Gastroesophageal sphincter (tissue), 4 donors: ENCODE data around the gene SYNJ1. TPM values are rescaled to one million over a fixed set of nuclear protein-coding genes. Genes with fewer than 3 reads are reported as not detected.

Experiments
- ATAC-seq: fragments of 150-250 bp; one replicate; pipeline ENCODE4 v1.9.1; 2016; ENCODE audit warnings: mild to moderate bottlenecking, moderate library complexity
- H3K27ac ChIP-seq, 4 donors: fragments of 200-600 bp; sonication (generic) in 3 of 4; 1 replicate in 3 of 4; 2 replicates in 1 of 4; pipeline ENCODE4 v1.5.1; 2016 to 2019
- H3K27me3 ChIP-seq: fragments of 200-600 bp; sonication (generic); one replicate; pipeline ENCODE4 v1.5.1; 2019
- H3K36me3 ChIP-seq, 2 donors: fragments of 200-600 bp; sonication (generic); one replicate each; pipeline ENCODE4 v1.5.1; 2019; ENCODE audit warnings: control low read depth in 1 of 2
- H3K4me1 ChIP-seq, 3 donors: fragments of 200-600 bp; sonication (generic); 1 replicate in 2 of 3; 2 replicates in 1 of 3; pipeline ENCODE4 v1.5.1; 2016 to 2019; ENCODE audit warnings: control low read depth in 2 of 3
- H3K4me3 ChIP-seq, 2 donors: fragments of 200-600 bp; sonication (generic); one replicate each; pipeline ENCODE4 v1.5.1; 2019; ENCODE audit warnings: mild to moderate bottlenecking in 1 of 2, moderate library complexity in 1 of 2
- H3K9me3 ChIP-seq, 3 donors: fragments of 200-600 bp; sonication (generic); one replicate each; pipeline ENCODE4 v1.5.1; 2017 to 2019; ENCODE audit warnings: control low read depth in 2 of 3
- EP300 ChIP-seq: sonication (generic); formaldehyde crosslinking; IDR thresholded peaks from one replicate; pipeline ENCODE4 v1.6.1; 2017; ENCODE audit warnings: antibody characterized with exemption, mild to moderate bottlenecking
- POLR2A ChIP-seq, 2 donors: fragments of 450-650 bp; IDR thresholded peaks; one replicate each; pipeline ENCODE4 v1.6.1; 2017; ENCODE audit warnings: antibody characterized with exemption in 2 of 2, mild to moderate bottlenecking in 2 of 2, moderate library complexity in 1 of 2
- POLR2AphosphoS5 ChIP-seq: sonication (generic); formaldehyde crosslinking; IDR thresholded peaks from one replicate; pipeline ENCODE4 v1.6.1; 2017; ENCODE audit warnings: antibody characterized with exemption
- WGBS, 2 donors: methylation state at CpG; one replicate each; pipeline ENCODE4 v1.1.5; 2018; ENCODE audit warnings: low coverage in 1 of 2; 5-methylcytosine and 5-hydroxymethylcytosine counted together
- total RNA-seq, 4 donors: library from RNA; depleted of rRNA; stranded (reverse); fragments of >200 nt; gene quantifications; one replicate each; pipeline ENCODE4 v1.1.0, GENCODE V29; 2016
- TF ChIP-seq, protein P1 (sequence below), 4 experiments: fragments of 200-600 bp in 2 of 4; fragments of 450-650 bp in 2 of 4; sonication (generic) in 1 of 4; IDR thresholded peaks; one replicate each; pipeline ENCODE4 v1.5.1; 2017 to 2019; ENCODE audit warnings: antibody characterized with exemption in 4 of 4, mild to moderate bottlenecking in 2 of 4, moderate library complexity in 2 of 4

Gene SYNJ1
- total RNA-seq, 4 donors from 2014 or later: 8.8 to 12.4 (median 10.2) TPM

DNA sequence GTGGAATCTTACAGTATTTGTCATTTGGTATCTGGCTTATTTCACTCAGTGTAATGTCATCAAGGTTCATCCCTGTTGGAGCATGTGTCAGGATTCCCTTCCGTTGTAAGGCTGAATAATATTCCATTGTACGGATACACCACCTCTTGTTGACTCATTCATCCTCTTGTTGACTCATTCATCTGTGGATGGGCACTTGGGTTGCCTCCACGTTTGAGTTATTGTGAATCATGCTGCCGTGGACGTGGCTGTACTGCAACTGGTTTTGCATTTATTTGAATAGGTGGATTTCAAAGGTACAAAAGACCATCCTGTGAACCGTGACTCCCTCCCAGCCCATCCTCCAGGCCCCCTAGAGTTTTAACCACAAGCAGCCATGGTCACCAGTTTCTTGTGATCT, 130.6 kb downstream of the SYNJ1 start:
- Histone ChIP-seq H3K27me3 (no peaks in the 10 kb centered on the region), H3K36me3 (peaks cover 0 to 43% of the 10 kb centered on the region in 2 donors), H3K27ac (no peak overlapping the region), H3K9me3 (no peaks in the 10 kb centered on the region), H3K4me1 (no peaks in the 10 kb centered on the region), H3K4me3 (no peak overlapping the region)
- no peak for ATAC-seq
- TF ChIP-seq EP300 (no peak), POLR2AphosphoS5 (no peak), POLR2A (IDR thresholded peaks at IDR 0.05) (no peak)
- TF ChIP-seq, protein P1, sequence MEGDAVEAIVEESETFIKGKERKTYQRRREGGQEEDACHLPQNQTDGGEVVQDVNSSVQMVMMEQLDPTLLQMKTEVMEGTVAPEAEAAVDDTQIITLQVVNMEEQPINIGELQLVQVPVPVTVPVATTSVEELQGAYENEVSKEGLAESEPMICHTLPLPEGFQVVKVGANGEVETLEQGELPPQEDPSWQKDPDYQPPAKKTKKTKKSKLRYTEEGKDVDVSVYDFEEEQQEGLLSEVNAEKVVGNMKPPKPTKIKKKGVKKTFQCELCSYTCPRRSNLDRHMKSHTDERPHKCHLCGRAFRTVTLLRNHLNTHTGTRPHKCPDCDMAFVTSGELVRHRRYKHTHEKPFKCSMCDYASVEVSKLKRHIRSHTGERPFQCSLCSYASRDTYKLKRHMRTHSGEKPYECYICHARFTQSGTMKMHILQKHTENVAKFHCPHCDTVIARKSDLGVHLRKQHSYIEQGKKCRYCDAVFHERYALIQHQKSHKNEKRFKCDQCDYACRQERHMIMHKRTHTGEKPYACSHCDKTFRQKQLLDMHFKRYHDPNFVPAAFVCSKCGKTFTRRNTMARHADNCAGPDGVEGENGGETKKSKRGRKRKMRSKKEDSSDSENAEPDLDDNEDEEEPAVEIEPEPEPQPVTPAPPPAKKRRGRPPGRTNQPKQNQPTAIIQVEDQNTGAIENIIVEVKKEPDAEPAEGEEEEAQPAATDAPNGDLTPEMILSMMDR (IDR thresholded peaks at IDR 0.05): no peak
- 31 to 44% methylated on average over 6 of the region's 6 CpGs for WGBS, 2 donors

GRCh38 chr21:32595431-32595830, 132.4 kb downstream of the SYNJ1 start:
- TF ChIP-seq EP300: no peak
- no peak for TF ChIP-seq POLR2A (IDR thresholded peaks at IDR 0.05)
- TF ChIP-seq, protein P1 (IDR thresholded peaks at IDR 0.05): no peak
- no peak for TF ChIP-seq POLR2AphosphoS5
- peaks cover 0 to 32% of the 10 kb centered on the region in 2 donors for H3K36me3 ChIP-seq
- no peaks in the 10 kb centered on the region for H3K27me3 ChIP-seq
- H3K27ac ChIP-seq: no peak overlapping the region
- H3K4me1 ChIP-seq: peaks cover 0 to 5% (median 0%) of the 10 kb centered on the region in 3 donors
- no peak for ATAC-seq
- no peak overlapping the region for H3K4me3 ChIP-seq
- WGBS, 2 donors: 73 to 82% methylated on average over 3 to 8 of the region's 11 CpGs
- H3K9me3 ChIP-seq: no peaks in the 10 kb centered on the region

DNA sequence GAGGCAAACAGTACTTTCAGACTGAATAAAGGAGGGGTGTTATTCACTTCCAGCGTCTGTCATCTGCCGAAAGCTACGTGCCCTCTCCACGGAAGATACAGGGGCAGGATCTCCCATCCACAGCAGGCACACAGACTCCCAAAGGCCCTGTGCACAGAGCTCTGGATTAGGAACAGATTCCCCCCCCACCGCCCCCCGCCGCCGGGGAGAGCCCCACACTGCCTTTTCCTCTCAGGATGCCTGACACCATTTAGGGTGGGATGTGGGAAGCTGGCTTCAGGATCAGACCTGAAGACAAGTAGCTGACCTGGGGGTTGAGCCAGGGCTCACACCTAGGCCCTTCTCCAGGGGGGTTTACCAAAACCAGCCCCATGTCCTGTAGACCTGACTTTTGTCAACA, 134.1 kb downstream of the SYNJ1 start:
- Histone ChIP-seq H3K4me1 (peaks cover 0 to 14% (median 0%) of the 10 kb centered on the region in 3 donors), H3K4me3 (no peak overlapping the region), H3K36me3 (peaks cover 0 to 15% of the 10 kb centered on the region in 2 donors), H3K27ac (no peak overlapping the region), H3K27me3 (no peaks in the 10 kb centered on the region), H3K9me3 (no peaks in the 10 kb centered on the region)
- ATAC-seq: no peak
- no CpG with 5 or more reads among the region's 8 CpGs for WGBS, 2 donors
- TF ChIP-seq EP300 (no peak), POLR2AphosphoS5 (no peak), POLR2A (IDR thresholded peaks at IDR 0.05) (no peak)
- TF ChIP-seq, protein P1 (IDR thresholded peaks at IDR 0.05): no peak

DNA sequence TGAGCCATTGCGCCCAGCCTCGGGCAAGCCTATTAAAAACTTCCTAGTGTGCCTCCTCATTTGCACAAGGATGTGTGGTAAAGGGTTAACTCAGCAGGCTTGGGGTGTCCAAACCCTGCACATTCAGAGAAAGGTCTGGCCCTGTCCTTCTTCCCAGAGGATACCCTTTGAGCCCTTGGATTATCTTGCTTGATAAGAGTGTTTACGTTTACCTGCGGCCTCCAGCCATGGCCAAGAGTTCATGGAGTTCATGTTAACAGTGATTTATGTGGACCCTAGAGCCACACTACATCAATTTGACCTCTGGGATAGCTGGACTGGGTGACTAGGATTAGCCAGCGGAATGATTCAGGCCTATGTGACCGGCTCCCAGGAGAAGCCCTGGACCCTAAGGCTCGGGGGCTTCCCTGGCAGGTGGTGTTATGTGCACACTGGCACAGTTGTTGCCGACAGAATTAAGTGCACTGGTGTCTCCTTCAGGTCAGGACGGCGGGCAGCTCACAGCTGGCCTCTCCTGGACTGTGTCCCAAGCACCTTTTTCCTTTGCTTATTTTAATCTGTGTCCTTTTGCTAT, 134.8 kb downstream of the SYNJ1 start:
- H3K27me3 ChIP-seq: no peaks in the 10 kb centered on the region
- ATAC-seq: no peak
- no peak for TF ChIP-seq POLR2A (IDR thresholded peaks at IDR 0.05)
- WGBS, 2 donors: 44 to 46% methylated on average over 3 to 5 of the region's 10 CpGs
- peaks cover 0 to 9% of the 10 kb centered on the region in 2 donors for H3K36me3 ChIP-seq
- no peaks in the 10 kb centered on the region for H3K9me3 ChIP-seq
- no peak overlapping the region for H3K4me3 ChIP-seq
- H3K4me1 ChIP-seq: peaks cover 0 to 14% (median 0%) of the 10 kb centered on the region in 3 donors
- H3K27ac ChIP-seq: no peak overlapping the region

GRCh38 chr21:32590130-32590529, 137.7 kb downstream of the SYNJ1 start:
- no peak overlapping the region for H3K4me3 ChIP-seq
- H3K27me3 ChIP-seq: no peaks in the 10 kb centered on the region
- no peaks in the 10 kb centered on the region for H3K9me3 ChIP-seq
- H3K27ac ChIP-seq: peak overlapping the region in 3 of 4 donors; percentile 46 to 64 (median 60)
- H3K36me3 ChIP-seq: peaks cover 0 to 8% of the 10 kb centered on the region in 2 donors
- ATAC-seq: no peak
- TF ChIP-seq, protein P1 (IDR thresholded peaks at IDR 0.05): no peak
- TF ChIP-seq EP300 (no peak), POLR2AphosphoS5 (no peak), POLR2A (IDR thresholded peaks at IDR 0.05) (no peak)
- WGBS, 2 donors: 61 to 80% methylated on average over 1 to 4 of the region's 4 CpGs
- H3K4me1 ChIP-seq: peaks cover 0 to 14% (median 0%) of the 10 kb centered on the region in 3 donors
